HG02943 (cell line): ENCODE results near the gene TMEM242.

Experiments
- ATAC-seq: cut with Tn5 transposase; IDR thresholded peaks from one replicate; pipeline ENCODE4 v1.9.1; 2021; ENCODE audit warnings: mild to moderate bottlenecking, low read depth, moderate library complexity; ENCODE audit not compliant: unreplicated experiment

TMEM242 gene

DNA sequence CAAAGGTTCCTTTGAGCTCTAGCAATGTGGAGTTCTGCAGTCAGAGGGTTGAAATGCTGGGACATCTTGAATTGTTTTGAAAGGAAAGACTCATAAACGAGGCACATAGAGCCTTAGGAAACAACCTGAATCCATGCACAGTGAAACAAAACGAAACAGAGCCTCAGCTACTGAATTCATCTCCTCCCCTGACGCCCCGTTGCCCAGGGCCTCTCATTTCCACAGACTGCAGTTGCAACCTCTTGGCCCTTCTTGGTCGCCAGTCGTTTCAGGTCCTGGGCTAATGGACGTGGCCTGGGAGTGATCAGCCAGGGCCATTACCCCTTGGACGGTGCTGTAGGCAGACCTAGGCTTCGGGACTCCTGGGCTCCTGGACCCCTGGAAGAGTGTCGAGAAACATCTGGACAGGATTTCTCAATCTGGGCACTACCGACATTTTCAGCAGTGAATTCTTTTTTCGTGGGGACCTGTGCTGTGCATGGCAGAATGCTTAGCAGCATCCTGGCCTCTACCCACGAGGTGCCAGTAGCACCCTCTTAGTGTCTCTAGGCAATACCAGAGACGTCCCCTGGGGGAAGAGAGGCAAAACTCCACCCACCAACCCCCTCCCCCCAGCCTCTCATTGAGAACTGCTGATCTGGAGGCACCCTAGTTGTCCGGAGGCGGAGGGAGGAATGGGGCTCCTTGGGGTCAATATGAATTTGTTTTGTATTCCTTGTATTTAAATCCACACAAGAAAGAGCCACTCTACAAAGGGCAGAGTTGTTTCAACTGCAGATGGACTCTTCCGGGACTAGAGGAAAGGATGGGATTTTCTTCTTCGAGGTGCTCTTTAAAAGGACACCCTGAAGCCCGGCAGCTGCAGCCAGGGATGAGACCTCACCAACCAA is 50.2 kb downstream of the TMEM242 start:
- no peak for ATAC-seq

DNA sequence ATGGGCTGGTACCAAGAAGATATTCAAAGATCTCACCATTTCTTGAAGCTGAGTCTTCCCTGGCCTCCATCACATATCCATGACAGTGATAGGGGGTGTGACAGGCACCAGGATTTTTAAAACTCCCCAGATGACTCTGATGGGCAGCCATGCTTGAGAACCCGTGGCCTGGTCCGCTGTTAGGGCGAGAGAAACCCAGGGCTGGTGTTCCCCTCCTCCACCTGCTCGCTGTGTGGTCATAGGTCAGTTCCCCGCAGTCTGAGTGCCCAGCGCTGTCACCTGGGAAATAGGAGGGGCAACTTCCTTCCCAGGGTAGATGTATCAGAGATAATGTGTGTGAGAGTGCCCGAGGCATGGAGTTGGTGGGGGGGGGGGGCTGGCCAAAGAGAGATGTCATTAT is 50.9 kb downstream of the TMEM242 start:
- ATAC-seq: no peak

DNA sequence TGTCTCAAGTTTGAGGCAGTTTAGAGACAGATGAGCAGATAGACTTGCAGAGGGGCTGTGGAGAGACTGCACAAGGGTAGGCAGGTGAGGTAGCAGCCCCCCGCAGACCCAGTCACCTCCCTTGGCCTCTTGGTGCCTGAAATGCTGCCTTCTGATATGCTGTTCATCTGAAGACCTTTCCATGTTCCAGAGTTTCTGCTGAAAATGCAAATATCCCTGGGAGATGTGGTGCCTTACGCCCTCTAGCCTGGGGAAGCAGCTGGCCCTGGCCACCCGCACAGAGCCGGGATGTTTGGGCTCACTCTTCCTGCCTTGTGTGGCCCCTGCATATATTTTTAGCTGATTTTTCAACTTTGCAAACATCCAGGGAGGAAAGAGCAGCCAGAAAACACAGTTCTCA is 51.4 kb downstream of the TMEM242 start:
- ATAC-seq: no peak

DNA sequence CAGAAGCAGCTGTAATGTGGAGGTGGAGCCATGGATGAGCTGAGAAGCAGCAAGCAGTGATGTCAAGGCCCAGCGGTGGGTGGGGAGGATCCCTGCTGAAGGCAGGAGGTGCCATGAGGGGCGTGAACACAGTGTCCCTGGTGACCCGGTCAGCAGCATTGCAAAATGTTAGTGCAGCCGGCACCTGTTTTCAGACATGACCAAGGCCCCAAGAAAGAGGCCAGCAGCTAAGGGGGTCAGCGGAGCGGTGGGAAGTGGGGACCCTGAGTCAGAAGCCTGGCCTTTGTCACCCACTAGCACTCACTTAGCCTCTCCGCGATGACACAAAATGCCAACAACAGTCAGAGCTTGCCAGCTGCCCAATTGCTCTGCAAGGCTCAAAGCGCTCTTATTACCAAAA is 51.9 kb downstream of the TMEM242 start:
- no peak for ATAC-seq

DNA sequence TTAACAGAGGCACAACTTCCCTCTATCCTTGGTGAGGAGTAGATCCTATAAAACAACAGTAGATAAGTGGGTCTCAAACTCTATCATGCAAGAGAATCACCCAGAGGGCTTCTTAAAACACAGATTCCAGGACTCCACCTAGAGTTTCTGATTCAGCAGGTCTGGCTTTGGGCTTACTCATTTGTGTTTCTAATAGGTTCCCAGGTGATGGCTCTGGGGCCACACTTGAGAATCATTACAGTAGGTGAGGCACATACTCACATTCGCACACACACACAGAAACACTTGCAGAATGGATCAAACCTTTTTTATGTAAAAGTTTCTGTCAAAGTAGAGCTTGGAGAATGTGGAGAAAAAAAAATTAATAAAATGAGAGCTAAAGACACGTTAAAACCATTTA is 52.4 kb downstream of the TMEM242 start:
- no peak for ATAC-seq

DNA sequence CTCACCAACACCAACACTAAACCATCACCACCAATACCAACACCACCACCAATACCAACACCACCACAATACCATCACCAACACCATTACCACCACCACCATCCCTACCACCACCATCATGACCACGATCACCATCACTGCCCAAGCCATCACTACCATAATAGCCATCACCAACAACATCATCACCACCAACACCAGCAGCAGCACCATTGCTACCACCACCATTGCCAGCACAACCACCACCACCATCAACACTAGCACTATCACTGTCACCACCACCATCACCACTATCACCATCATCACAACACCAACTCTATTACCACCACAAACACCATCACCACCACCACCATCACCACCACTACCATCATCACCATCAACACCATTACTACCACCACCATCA is 53.0 kb downstream of the TMEM242 start:
- ATAC-seq: no peak

DNA sequence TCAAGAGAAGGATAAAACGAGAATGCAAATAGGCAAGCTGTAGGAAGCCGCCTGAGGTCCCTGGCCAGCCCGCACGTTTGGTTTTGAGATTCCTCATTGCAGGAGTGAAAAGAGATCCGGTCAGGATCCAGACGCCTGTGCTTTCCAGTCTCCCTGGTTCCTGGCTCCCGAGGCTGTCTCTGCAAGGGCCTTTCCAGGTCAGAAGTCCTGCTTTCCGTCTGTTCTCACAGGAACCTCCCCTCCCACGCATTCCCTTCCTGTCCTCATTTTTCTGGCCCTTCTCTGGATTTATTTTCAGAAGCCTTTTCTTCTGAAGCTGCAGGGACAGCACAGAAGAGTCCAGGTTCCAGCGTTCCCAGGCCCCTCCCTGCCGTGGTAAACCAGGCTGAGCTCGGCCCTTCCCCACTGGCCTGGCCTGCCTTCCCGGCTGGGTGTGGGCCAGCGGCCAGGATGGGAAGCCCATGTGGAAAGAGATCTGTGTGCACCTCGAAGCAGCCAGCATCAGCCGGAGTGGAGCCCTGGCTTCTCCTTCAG is 54.0 kb downstream of the TMEM242 start:
- no peak for ATAC-seq

DNA sequence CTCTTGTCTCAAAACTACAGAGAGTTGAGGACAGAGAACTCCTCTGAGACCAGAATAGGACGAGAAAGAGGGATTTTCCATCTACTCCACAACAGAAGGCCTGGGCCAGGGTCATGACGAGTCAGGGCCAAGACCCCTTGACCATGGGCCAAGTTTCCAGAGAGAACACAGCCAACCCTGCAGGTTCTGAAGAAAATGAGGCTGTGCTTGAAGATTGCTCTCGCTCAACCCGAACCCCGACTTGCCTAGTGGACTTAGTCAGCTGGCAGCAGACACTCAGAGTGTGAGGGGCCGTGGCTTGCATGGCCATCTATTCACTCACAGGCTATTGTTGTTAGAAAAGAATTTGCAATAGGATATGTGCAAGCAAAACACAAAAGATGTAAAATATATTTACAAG is 54.5 kb downstream of the TMEM242 start:
- no peak for ATAC-seq

DNA sequence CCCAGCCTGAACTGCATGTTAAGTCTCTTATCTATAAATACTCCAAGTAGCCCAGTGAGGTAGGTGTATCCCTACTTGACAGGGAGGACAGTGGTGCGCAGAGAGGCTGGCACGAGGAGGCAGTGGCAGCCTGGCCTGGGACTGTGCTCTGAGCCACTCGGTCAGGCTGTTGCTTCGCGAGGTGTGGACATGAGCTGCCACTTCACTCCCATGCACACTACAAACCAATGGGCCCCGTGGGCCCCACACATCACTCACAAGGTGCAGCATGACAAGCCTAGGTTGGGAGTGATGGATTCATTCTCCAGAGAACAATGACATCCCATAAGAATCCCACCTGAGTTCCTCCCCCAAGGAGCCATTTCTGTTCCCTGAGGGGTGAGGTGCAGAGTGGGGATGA is 54.9 kb downstream of the TMEM242 start:
- ATAC-seq: no peak

DNA sequence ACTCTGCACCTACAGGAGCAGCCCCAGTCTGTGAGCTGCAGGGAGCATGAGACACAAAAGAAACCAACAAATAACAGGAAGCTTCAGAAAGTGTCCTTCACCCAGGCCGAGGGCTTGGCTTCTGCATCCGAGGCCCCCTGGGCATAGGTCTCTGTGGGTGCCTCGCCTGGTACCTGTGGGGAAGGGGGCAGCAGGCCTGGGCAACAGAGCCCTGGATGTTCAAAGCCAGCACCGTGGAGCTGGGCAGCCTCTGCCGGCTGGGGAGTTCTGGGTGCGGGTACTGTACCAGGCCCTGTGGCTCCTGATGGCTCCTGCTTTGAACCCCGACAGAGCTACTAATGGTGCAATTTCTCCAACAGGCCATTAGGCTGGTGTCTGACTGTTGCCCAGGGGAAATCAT is 55.7 kb downstream of the TMEM242 start:
- no peak for ATAC-seq

DNA sequence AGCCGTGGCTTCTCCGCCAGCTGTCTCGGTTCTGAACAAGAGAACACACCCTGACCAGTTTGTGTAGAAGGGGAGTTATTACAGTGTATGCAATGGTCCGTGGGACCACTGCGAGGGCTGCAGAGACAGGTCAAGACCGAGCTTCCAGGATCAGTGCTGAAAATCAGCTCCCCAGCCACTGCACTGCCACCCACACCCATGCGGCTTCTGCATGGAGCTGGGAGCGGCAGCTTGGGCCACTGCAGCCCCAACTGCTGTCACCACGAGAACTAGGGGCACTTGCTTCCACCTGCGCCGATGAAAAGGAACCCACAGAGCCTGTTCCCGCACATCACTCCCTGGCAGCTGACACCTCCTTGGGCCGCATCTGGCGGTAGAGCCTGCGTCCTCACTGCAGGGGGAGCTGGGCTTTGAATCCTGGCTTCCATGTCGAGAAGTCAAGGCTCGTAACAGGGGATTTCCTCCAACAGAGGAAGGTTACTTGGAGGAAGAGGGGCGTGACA is 56.2 kb downstream of the TMEM242 start:
- ATAC-seq: no peak

DNA sequence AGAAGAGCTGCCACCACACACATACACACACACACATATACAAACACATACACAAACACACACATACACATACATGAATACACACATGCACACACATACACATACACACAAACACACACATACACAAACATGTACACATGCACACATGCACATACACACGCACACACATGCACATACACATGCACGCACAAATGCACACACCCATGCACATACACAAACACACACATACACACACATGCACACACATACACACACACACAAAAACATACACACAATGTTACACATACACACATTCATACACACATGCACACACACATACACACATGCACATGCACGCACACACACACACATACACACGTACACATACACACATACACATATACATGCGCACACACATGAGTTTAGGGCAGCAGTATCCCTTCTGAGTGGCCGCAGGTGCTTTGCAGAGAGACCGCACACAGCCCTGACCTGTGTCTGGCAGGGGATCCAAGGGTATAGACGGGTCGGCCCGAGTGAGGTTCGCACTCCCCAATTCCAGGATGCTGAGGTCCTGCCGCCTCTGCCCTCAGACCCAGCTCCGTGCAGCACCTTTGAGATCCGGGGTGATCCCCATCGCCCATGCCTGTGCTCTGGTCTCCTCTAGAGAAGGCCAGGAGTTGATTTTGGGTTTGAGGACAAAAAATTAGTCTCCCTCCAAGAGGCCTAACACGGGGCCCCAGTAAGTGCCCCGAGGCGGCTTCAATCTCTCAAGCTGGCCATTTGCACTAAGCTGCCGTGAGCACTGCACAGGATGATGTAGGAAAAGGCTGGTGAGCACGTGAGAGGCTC is 56.8 kb downstream of the TMEM242 start:
- ATAC-seq: no peak

DNA sequence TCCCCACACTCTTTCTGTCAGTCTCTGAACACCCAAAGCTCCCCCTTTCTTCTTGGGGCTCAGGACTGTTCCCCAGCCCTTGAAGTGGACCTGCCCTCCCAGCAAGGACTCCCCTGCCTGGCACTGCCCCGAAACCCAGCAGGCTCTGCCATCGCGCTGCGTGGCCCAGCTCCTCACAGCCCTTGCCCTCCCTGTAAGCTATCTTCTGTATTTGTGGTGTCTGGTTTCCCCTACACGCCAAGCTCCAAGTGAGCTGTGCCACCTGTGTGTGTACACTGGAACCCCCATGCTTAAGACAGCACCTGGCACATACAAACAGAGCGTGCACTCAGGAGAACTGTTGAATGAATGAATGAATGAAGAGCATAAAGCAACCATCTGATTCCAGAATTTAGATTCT is 57.7 kb downstream of the TMEM242 start:
- ATAC-seq: no peak

DNA sequence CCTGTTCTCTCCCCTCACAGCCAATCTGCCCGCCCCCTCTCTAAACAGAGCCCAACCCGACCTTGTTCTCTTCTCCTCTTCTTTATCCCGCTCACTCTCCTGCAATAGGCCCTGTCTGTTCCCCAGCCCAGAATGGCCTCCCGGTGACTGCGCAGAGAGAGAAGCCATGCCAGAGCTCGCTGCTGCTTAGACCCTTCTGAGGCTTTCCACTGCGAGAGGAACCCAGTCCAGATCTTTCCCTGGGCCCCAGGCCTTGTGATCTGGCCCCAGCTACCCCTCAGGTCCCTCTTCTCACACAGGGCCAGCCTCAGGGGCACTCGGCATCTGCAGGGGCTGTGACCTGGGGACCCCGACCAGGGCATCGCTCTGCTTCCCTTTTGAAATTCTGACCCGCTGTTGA is 58.1 kb downstream of the TMEM242 start:
- no peak for ATAC-seq

DNA sequence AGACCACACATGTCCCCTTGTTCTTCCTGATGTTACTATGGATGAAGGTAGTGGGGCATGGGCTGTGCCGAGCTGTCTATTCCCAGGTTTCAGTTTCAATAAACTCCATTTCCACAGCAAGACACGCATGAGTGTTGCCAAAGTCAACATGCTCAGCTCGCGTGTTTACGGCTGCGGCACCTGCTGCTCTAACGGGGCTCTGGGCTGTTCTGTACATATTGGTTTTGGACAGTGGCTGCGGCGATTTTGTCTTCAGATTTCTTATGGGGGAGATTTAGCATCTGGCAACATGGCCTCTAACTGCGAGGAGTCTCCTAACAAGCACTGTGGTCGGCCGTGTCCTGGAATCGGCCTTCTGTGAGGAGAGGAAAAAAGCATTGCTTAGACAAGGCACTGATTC is 58.6 kb downstream of the TMEM242 start:
- ATAC-seq: no peak

DNA sequence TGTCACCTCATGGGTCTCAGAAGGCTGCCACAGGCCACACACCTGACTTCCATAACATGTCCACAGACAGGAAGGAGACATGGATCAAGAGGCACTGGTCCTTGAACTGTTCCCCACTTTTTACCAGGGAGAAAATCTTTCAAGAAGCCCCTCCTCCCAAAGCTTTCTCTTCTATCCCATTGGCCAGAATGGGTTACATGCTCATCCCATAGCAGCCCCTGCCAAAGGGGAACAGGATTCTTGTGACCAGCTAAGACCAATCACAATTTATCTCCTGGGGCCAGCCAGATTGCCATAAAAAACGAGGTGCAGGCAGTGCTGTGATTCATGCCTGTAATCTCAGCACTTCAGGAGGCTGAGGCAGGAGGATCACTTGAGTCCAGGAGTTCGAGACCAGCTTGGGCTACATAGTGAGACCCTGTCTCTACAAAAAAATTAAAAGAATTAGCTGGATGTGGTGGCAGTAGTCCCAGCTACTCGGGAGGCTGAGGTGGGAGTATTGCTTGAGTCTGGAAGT is 59.4 kb downstream of the TMEM242 start:
- ATAC-seq: no peak

DNA sequence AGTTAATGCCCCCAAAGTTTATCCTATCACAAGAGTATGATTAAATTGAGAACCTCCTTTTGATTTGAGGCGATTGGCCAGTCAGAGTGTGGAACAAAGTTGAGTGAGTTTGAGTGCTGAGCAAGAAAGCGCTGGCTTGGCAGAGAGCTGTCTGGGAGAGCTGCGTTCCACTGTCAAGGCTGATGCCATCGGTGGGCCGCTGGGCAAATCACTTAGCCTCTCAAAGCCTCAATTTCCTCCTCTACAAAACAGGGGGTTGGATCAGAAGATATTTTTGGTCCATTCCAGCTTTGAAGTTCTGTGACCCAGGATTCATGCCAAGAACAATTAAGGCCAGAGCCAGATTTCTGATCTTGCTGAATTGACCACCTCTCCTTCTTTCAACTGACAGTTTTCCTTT is 60.2 kb downstream of the TMEM242 start:
- ATAC-seq: no peak

DNA sequence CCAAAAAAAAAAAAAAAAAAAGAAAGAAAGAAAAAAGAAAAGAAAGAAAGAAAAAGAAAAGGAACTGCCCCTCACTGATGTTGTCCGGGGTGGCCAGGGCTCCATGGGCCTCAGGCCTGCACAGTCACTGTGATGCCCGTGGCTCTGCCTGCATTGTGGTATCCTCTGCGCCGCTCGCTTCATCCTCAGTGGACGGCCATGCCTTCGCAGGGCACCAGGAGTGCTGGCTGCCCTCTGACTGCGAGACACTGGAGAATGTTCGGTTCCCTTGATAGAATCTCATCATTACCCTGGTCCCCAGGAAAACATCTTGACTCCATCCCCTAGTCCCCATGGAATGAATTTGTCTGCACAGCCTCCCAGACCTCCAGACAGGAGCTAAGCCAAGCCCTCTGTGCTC is 61.7 kb downstream of the TMEM242 start:
- ATAC-seq: no peak

DNA sequence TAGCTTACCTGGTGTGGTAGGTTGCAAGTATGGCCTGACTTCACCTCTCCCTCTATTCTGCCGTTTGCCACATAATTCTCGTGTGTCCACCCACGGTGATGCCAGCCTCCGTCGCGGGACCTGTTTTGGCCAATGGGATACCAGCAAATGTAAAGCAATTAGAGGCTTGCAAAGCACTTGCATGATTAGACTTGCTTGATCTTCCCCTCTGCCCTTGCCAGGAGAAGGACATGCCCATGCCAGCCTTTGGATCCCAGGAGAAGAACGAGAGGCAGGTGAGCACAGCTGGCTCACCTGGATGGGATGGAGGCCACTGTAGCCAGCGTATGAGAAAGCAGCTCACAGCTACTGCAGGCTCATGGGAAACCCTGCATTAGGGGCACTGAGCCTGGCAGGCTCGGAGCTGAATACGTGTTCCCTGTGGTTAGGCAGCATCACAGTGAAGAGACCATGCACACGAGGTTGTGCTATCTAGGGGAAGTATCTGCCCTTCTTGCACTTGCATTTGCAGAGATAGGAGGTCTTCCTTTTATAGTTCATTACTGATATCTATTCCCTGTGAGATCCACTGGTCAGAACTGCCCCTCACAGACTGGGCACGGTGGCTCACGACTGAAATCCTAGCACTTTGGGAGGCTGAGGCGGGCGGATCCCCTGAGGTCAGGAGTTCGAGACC is 62.4 kb downstream of the TMEM242 start:
- ATAC-seq: no peak

DNA sequence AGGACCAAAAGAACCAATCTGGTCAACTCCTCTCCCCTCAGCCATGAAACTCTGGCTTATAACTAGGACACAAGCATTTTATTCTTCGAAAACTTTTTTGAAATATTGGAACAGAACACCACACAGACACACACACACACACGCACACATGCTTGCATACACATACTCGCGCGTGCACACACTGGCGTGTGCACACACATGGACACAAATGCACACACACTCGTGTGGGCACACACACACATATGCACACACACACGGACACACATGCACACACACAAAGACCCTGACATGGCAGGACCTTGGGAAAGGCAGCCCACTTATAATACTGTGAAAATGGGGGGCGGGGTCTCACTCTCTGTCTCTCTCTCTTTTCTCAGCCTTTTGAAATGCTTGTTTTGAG is 63.9 kb downstream of the TMEM242 start:
- no peak for ATAC-seq

DNA sequence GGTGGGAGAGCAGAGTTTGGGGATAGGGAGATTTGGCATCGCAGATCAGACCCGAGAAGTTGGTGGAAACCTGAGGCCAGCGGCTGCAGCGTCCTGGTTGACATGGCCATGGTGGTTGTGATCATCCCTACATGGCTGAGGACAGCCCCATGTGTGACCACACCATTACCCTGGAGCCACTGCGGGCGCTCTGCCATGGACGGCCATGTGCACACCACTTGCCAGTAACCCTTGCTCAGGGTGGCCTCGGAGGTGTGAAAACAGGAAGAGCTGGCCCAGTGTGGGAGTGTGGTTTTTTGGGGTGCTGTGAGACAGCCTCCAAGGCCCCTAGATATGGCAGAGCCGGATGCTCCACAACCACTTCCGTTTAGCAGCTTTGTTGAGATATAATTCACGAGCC is 64.4 kb downstream of the TMEM242 start:
- ATAC-seq: no peak
